Measurements from ENCODE around the gene ASF1B. TPM values are rescaled to one million over a fixed set of nuclear protein-coding genes. Genes with fewer than 3 reads are reported as not detected.
"Not testable (repeated sequence)": the region's sequence is repeated elsewhere in the genome, so short reads cannot be mapped to it uniquely, and the experiment has no call there.

Gene ASF1B
- polyA plus RNA-seq, 3 donors: 15.5 to 23.0 (median 20.0) TPM

DNA sequence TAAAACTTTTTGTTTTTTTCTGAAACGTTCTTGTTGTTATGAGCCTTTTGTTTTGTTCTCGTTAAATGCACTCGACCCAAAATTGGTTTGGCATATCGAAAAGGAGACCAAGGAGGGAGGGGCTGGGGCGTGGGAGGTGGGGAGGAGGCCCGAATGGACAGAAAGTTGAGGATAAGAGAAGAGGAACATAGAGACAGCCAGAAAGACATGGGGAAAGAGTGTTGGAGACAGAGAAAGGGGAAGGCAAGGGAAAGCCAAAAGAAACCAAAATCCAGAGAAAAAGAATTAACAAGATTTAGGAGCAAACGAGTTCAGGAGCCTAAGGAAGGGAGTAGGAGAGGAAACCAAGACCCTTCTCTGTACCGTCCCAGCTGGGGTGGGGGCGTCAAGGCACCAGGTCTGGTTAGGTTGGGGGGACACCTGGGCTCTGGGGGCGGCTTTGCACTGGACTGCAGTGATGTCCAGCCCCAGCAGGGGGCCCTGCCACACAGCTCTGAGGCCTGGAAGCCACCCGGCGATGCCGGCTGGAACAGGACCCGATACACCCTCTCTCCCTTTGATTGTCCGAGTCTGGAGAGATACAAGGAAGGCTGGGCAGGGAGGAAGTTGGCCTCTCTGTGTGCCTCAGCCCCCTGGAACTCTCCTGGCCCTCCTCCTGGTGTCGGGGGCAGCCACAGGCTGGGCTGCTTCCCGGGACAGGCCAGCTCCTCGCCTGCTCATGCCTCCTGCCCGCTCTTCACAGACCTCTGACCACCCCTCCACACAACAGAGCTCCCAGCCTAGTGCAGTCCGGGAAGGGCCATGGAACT is 11.6 kb upstream of the ASF1B start:
- peak in 10 of 11 donors; percentile 58 to 77 (median 69) for DNase-seq (ENCODE audit: extremely low read depth in 1 of 11, low read depth in 9 of 11, low spot score in 4 of 11)

DNA sequence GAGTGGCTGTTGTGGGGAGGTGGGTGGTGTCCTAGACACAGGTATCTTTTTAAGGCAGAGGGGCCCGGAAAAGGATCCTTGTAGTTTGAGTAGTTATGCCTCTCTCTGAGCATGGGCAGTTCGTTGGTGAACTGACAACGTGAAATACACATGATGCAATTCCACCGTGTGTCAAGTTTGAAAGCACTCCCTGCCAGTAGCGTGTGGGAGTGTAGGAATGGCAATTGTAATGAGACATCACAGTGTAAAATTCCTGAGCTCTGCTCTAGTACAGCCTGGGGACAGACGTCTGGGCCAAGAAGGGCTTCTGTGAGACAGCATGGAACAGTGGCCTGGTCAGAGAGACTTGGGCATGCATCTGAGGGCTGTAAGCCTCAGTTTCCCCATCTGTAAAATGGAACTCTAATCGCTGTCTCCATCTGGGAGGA is 10.4 kb upstream of the ASF1B start:
- DNase-seq (ENCODE audit: extremely low read depth in 1 of 11, low read depth in 9 of 11, low spot score in 4 of 11): no peak

- not testable (repeated sequence) for DNase-seq (ENCODE audit: extremely low read depth in 1 of 11, low read depth in 9 of 11, low spot score in 4 of 11)
Measured at GRCh38 chr19:14146169-14146568, 9.8 kb upstream of the ASF1B start.

DNA sequence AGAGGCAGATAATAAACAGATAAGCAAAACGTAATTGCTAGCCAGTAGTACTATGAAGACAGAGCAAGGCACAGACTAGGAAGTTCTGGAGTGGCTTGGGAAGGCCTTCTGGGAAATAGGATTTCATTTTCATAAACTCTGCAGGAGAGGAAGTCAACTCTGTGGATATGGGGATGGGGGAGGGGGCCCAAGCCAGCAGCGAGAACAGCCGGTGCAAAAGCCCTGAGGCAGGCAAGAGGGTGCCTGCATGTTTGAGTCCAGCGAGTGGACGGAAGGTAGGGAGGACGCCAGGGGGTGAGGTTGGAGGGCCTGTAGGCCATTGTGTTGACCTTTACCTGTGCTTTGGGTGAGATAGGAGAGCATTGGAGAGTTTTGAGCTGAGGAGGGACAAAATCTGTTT is 9.0 kb upstream of the ASF1B start:
- DNase-seq (ENCODE audit: extremely low read depth in 1 of 11, low read depth in 9 of 11, low spot score in 4 of 11): no peak

- no peak for DNase-seq (ENCODE audit: extremely low read depth in 1 of 11, low read depth in 9 of 11, low spot score in 4 of 11)
Measured at GRCh38 chr19:14142262-14143190, 6.1 kb upstream of the ASF1B start.

- no peak for DNase-seq (ENCODE audit: extremely low read depth in 1 of 11, low read depth in 9 of 11, low spot score in 4 of 11)
Measured at GRCh38 chr19:14141041-14141440, 4.7 kb upstream of the ASF1B start.

GRCh38 chr19:14139944-14140343 is 3.6 kb upstream of the ASF1B start:
- DNase-seq (ENCODE audit: extremely low read depth in 1 of 11, low read depth in 9 of 11, low spot score in 4 of 11): no peak

DNA sequence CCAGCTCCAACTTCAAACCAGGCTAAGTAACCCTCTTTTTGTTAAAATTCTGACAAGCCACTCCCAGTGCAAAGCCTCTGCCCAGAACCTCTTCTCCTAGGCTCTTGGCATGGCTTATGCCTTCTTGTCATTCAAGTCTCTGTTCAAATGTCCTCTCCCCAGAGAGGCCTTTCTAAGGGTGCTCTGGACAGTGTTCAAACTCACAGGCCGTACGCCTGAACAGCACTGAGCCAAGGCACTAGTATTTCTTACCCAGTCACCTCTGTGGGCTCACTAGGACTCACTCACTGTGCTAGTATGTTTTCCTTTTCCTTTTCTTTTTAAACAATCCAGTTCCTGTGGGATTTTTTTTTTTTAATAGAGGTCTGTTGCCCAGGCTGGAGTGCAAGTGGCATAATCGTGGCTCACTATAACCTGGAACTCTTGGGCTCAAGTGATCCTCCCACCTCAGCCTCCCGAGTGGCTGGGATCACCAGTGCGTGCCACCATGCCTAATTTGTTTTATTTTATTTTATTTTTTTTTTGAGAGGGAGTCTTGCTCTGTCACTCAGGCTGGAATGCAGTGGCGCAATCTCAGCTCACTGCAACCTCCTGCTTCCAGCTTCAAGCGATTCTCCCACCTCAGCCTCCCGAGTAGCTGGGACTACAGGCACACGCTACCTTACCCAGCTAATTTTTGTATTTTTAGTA is 2.3 kb upstream of the ASF1B start:
- DNase-seq (ENCODE audit: extremely low read depth in 1 of 11, low read depth in 9 of 11, low spot score in 4 of 11): no peak

GRCh38 chr19:14135985-14136508 is 342 bp downstream of the ASF1B start:
- no peak for DNase-seq (ENCODE audit: extremely low read depth in 1 of 11, low read depth in 9 of 11, low spot score in 4 of 11)

DNA sequence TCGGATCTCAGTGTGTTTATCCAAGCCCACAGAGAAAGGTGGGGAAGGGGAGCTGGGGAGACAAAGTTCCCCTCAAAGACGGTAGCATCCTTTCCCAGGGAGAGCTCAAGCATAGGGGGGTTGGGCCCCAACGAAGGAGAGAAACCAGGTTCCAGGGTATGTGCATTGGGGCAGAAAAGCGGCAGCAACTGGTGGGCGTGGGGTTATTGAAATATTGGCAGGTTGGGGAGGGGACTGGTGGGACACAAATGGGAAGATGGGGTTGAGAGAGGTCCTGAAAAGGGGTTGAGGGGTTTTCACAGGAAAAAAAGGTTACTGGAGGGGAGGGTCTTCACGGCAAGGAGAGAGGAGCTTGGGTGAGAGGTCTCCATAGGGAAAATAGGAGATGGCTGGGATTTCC is 1.0 kb downstream of the ASF1B start:
- no peak for DNase-seq (ENCODE audit: extremely low read depth in 1 of 11, low read depth in 9 of 11, low spot score in 4 of 11)

GRCh38 chr19:14127929-14128509 is 8.4 kb downstream of the ASF1B start:
- no peak for DNase-seq (ENCODE audit: extremely low read depth in 1 of 11, low read depth in 9 of 11, low spot score in 4 of 11)

DNA sequence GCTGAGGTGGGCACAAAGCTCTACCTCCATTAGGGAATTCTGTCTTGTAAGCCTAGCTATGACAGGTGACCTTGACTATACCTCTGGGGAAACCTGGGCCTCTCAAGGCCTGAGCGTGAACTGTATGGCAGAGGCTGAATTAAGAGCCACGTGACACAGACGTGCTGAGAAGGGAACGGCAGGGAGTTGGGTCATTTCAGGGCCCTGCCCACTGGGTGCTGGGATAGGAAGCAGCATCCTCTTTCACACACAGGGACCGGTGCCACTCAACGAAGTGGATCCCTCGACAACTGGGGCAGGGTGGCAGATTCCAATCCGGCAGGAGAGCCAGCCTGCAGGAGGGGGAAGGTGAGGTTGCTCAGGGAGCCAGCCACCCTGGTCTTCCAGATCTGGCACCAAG is 9.2 kb downstream of the ASF1B start:
- no peak for DNase-seq (ENCODE audit: extremely low read depth in 1 of 11, low read depth in 9 of 11, low spot score in 4 of 11)

DNA sequence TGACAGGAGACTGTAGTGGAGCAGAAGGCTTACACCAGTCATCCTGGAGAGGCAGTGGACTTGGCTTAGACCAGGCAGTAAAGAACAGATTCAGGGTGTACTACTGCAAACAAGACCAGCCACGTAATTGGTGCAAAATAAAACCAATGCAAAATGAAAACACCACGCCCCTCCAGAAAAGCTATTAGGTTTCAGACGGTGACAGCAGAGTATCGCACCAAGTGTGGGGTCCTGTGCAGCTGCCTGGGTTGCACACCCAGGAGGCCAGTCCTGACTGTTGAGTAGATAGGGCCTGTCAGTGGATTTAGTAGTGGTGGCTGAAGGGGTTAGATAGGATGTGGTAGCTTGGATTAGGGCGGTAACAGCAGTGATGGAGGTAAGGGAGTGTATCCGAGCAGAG is 13.5 kb downstream of the ASF1B start:
- no peak for DNase-seq (ENCODE audit: extremely low read depth in 1 of 11, low read depth in 9 of 11, low spot score in 4 of 11)

- DNase-seq (ENCODE audit: extremely low read depth in 1 of 11, low read depth in 9 of 11, low spot score in 4 of 11): no peak
Measured at GRCh38 chr19:14120497-14120780, 15.9 kb downstream of the ASF1B start.

GRCh38 chr19:14119644-14120496 is 16.5 kb downstream of the ASF1B start:
- no peak for DNase-seq (ENCODE audit: extremely low read depth in 1 of 11, low read depth in 9 of 11, low spot score in 4 of 11)

DNA sequence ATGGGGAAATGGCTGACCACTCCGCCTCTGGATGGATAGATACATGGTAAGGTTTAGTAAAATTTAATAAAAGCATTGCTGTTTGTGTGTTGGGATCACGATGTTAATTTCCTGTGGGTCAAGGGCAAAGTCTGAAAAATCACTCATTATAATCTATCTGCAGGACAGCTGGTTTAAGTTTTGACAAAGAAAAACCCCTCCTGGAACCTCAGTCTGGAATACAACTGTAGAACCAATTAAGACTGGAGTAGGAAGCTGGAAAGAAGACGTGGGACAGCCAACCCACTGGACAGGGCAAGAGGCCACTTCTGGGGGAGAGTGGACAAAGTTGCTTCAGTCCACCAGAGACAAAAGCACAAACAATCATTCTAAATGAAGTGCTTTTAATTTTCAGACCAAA is 17.2 kb downstream of the ASF1B start:
- no peak for DNase-seq (ENCODE audit: extremely low read depth in 1 of 11, low read depth in 9 of 11, low spot score in 4 of 11)

- DNase-seq (ENCODE audit: extremely low read depth in 1 of 11, low read depth in 9 of 11, low spot score in 4 of 11): peak in 3 of 11 donors; percentile 24 to 44 (median 39)
Measured at GRCh38 chr19:14118165-14119051, 18.0 kb downstream of the ASF1B start.
